H1 (cell line): ENCODE measurements around the gene DCAF6. TPM values are rescaled to one million over a fixed set of nuclear protein-coding genes. Genes with fewer than 3 reads are reported as not detected.

Experiments
- CTCF ChIA-PET: fragments of 300-600 bp; sonication (Branson Sonifier 250); formaldehyde crosslinking; loops from one replicate; lab custom pipeline; 2021; ENCODE audit not compliant: partially characterized antibody; lab: Charles Lee
- POLR2A ChIA-PET: fragments of 300-600 bp; sonication (Branson Sonifier 250); formaldehyde crosslinking; loops from one replicate; lab custom pipeline; 2021; ENCODE audit warnings: inconsistent platforms; ENCODE audit not compliant: partially characterized antibody; lab: Charles Lee
- DNase-seq, 2 experiments: peaks; one replicate each; pipeline versions ENCODE4 v3.0.0 to v3.0.0-alpha.2; 2010 to 2022; ENCODE audit warnings: low spot score in 2 of 2, low read depth in 1 of 2, mixed read lengths in 1 of 2
- FAIRE-seq: peaks from 2 replicates; lab custom pipeline; 2011; peaks lifted over from hg19 to GRCh38; lab: Jason Lieb, UNC
- H2AFZ ChIP-seq: 2 replicates; pipeline ENCODE4 v1.8.1; 2012; ENCODE audit warnings: low read length, inconsistent platforms
- H2AK5ac ChIP-seq: 2 replicates; pipeline ENCODE4 v1.6.1; 2013; ENCODE audit warnings: low read depth, low read length
- H2BK120ac ChIP-seq: replicated peaks from 2 replicates; pipeline ENCODE3; 2013; ENCODE audit warnings: low read depth, low read length, inconsistent platforms
- H2BK12ac ChIP-seq: 2 replicates; pipeline ENCODE4 v1.6.1; 2013; ENCODE audit warnings: low read depth, low read length
- H2BK15ac ChIP-seq: 2 replicates; pipeline ENCODE4 v1.6.1; 2013; ENCODE audit warnings: low read length
- H2BK20ac ChIP-seq: 2 replicates; pipeline ENCODE4 v1.6.1; 2013; ENCODE audit warnings: low read length
- H2BK5ac ChIP-seq: 2 replicates; pipeline ENCODE4 v1.6.1; 2013; ENCODE audit warnings: low read depth, low read length
- H3K14ac ChIP-seq: 2 replicates; pipeline ENCODE4 v1.6.1; 2013; ENCODE audit warnings: inconsistent platforms; ENCODE audit not compliant: insufficient read length
- H3K18ac ChIP-seq: 2 replicates; pipeline ENCODE4 v1.6.1; 2013; ENCODE audit warnings: low read length; ENCODE audit errors: extremely low read depth
- H3K23ac ChIP-seq: 2 replicates; pipeline ENCODE4 v1.6.1; 2013; ENCODE audit warnings: inconsistent platforms; ENCODE audit not compliant: insufficient read length
- H3K23me2 ChIP-seq: 2 replicates; pipeline ENCODE4 v1.6.1; 2013; ENCODE audit warnings: low read depth, low read length
- H3K27ac ChIP-seq: 2 replicates; pipeline ENCODE4 v1.6.1; 2011; ENCODE audit warnings: low read depth, low read length, inconsistent platforms
- H3K27me3 ChIP-seq, 4 experiments: replicated peaks in 1 of 4; 1 replicate in 1 of 4; 2 replicates in 3 of 4; pipeline versions ENCODE4 v1.6.1 to v1.8.1; 2011 to 2013; ENCODE audit warnings: low read length in 3 of 4, mild to moderate bottlenecking in 3 of 4, inconsistent platforms in 2 of 4, mixed read lengths in 2 of 4, moderate library complexity in 1 of 4; ENCODE audit not compliant: control insufficient read depth in 3 of 4, insufficient read depth in 3 of 4; ENCODE audit errors: extremely low read depth in 1 of 4
- H3K36me3 ChIP-seq, 4 experiments: 2 replicates each; pipeline versions ENCODE4 v1.6.1 to v1.8.1; 2011 to 2013; ENCODE audit warnings: mild to moderate bottlenecking in 4 of 4, low read length in 3 of 4, moderate library complexity in 2 of 4, control low read depth in 1 of 4, inconsistent platforms in 1 of 4; ENCODE audit not compliant: insufficient read depth in 4 of 4, control insufficient read depth in 2 of 4
- H3K4ac ChIP-seq: replicated peaks from 2 replicates; pipeline ENCODE3; 2013; ENCODE audit warnings: low read length, low read depth, mixed read lengths, inconsistent platforms; ENCODE audit not compliant: insufficient read length
- H3K4me1 ChIP-seq, 4 experiments: replicated peaks in 1 of 4; 1 replicate in 1 of 4; 2 replicates in 3 of 4; pipeline versions ENCODE4 v1.6.1 to v1.8.1; 2011 to 2013; ENCODE audit warnings: low read length in 3 of 4, inconsistent platforms in 2 of 4, mixed read lengths in 1 of 4; ENCODE audit not compliant: insufficient read depth in 4 of 4, control insufficient read depth in 3 of 4
- H3K4me2 ChIP-seq, 2 experiments: 2 replicates each; pipeline versions ENCODE4 v1.6.1 to v1.8.1; 2011 to 2013; ENCODE audit warnings: low read depth in 2 of 2, low read length in 2 of 2, control low read depth in 1 of 2, inconsistent platforms in 1 of 2, mild to moderate bottlenecking in 1 of 2; ENCODE audit not compliant: insufficient read depth in 1 of 2
- H3K4me3 ChIP-seq, 4 experiments: fragments of 200-600, 300-600 bp in 1 of 4; sonication (generic), shearing (Covaris generic), sonication (Bioruptor Twin) in 1 of 4; 2 replicates each; pipeline versions ENCODE4 v1.5.1 to v1.8.1; 2011 to 2016; ENCODE audit warnings: low read length in 4 of 4, low read depth in 3 of 4, control low read depth in 2 of 4, inconsistent platforms in 2 of 4, mild to moderate bottlenecking in 2 of 4, mixed read lengths in 1 of 4, moderate library complexity in 1 of 4; ENCODE audit not compliant: insufficient read depth in 2 of 4; ENCODE audit errors: extremely low read depth in 1 of 4
- H3K56ac ChIP-seq: replicated peaks from 2 replicates; pipeline ENCODE3; 2013; ENCODE audit warnings: low read depth, mild to moderate bottlenecking, mixed read lengths, low read length, inconsistent platforms; ENCODE audit not compliant: insufficient read length
- H3K79me1 ChIP-seq: 2 replicates; pipeline ENCODE4 v1.6.1; 2013; ENCODE audit warnings: low read depth, low read length, control low read depth
- H3K79me2 ChIP-seq, 2 experiments: 2 replicates each; pipeline versions ENCODE4 v1.6.1 to v1.8.1; 2012 to 2013; ENCODE audit warnings: low read length in 2 of 2, mild to moderate bottlenecking in 2 of 2, inconsistent platforms in 1 of 2; ENCODE audit not compliant: insufficient read depth in 2 of 2, control insufficient read depth in 1 of 2
- H3K9ac ChIP-seq, 4 experiments: replicated peaks in 1 of 4; 1 replicate in 1 of 4; 2 replicates in 3 of 4; pipeline versions ENCODE4 v1.6.1 to v1.8.1; 2011 to 2013; ENCODE audit warnings: low read depth in 3 of 4, low read length in 3 of 4, control low read depth in 2 of 4, mild to moderate bottlenecking in 2 of 4, moderate library complexity in 2 of 4, inconsistent platforms in 1 of 4; ENCODE audit errors: extremely low read depth in 1 of 4
- H3K9me3 ChIP-seq, 2 experiments: 2 replicates each; pipeline versions ENCODE4 v1.6.1 to v1.8.1; 2012 to 2013; ENCODE audit warnings: mild to moderate bottlenecking in 2 of 2, moderate library complexity in 2 of 2, control low read depth in 1 of 2, inconsistent platforms in 1 of 2, low read depth in 1 of 2, low read length in 1 of 2, mixed read lengths in 1 of 2; ENCODE audit not compliant: insufficient read depth in 2 of 2
- H4K20me1 ChIP-seq, 2 experiments: replicated peaks in 1 of 2; 2 replicates each; pipeline versions ENCODE3 to v1.8.1; 2011 to 2013; ENCODE audit warnings: inconsistent platforms in 2 of 2, low read length in 2 of 2, mild to moderate bottlenecking in 1 of 2; ENCODE audit not compliant: insufficient read depth in 2 of 2, control insufficient read depth in 1 of 2
- H4K5ac ChIP-seq: 2 replicates; pipeline ENCODE4 v1.6.1; 2013; ENCODE audit warnings: low read length, low read depth, mixed read lengths, inconsistent platforms; ENCODE audit not compliant: insufficient read length
- H4K8ac ChIP-seq: 2 replicates; pipeline ENCODE4 v1.8.0; 2013; ENCODE audit warnings: mild to moderate bottlenecking, moderate library complexity, low read length, inconsistent platforms; ENCODE audit not compliant: insufficient read depth; ENCODE audit errors: extremely low read depth
- H4K91ac ChIP-seq: replicated peaks from 2 replicates; pipeline ENCODE3; 2013; ENCODE audit warnings: low read length, mixed read lengths, inconsistent platforms; ENCODE audit not compliant: insufficient read length
- ASH2L ChIP-seq: fragments of 200-600, 300-600 bp; sonication (generic); IDR thresholded peaks from one replicate; pipeline ENCODE4 v1.7.1; 2017; ENCODE audit warnings: low read length
- BRCA1 ChIP-seq: IDR thresholded peaks from 2 replicates; pipeline ENCODE4 v1.6.1; 2012; ENCODE audit warnings: low read depth, low read length, improper control_type of control experiment
- CEBPB ChIP-seq: IDR thresholded peaks from 2 replicates; pipeline ENCODE4 v1.6.1; 2012; ENCODE audit warnings: low read depth, low read length
- CREB1 ChIP-seq: IDR thresholded peaks from 2 replicates; pipeline ENCODE4 v1.6.1; 2012; ENCODE audit warnings: inconsistent platforms
- GTF2F1 ChIP-seq: IDR thresholded peaks from 2 replicates; pipeline ENCODE4 v1.6.1; 2012; ENCODE audit warnings: low read depth, low read length, improper control_type of control experiment, borderline replicate concordance
- KDM5A ChIP-seq: fragments of 200-600 bp; IDR thresholded peaks from 2 replicates; pipeline ENCODE4 v1.7.1; 2012; ENCODE audit warnings: mild to moderate bottlenecking, low read length, inconsistent platforms, mixed read lengths
- PHF8 ChIP-seq: fragments of 200-600 bp; sonication (generic); conservative IDR thresholded peaks from 2 replicates; pipeline ENCODE4 v1.7.1; 2012; ENCODE audit warnings: low read depth, mild to moderate bottlenecking, inconsistent platforms, low read length, moderate library complexity
- RAD21 ChIP-seq, 2 experiments: IDR thresholded peaks in 1 of 2; conservative IDR thresholded peaks in 1 of 2; 2 replicates each; pipeline ENCODE4 v1.6.1; 2011; ENCODE audit warnings: low read depth in 2 of 2, low read length in 2 of 2, improper control_type of control experiment in 1 of 2, inconsistent platforms in 1 of 2, mild to moderate bottlenecking in 1 of 2, moderate library complexity in 1 of 2
- RFX5 ChIP-seq: IDR thresholded peaks from 2 replicates; pipeline ENCODE4 v1.6.1; 2011; ENCODE audit warnings: low read depth, low read length, improper control_type of control experiment, borderline replicate concordance
- SAP30 ChIP-seq: fragments of 300-600 bp; sonication (generic); IDR thresholded peaks from 2 replicates; pipeline ENCODE4 v1.7.1; 2012; ENCODE audit warnings: low read length, moderate library complexity, mild to moderate bottlenecking, inconsistent platforms; ENCODE audit not compliant: insufficient read depth, insufficient replicate concordance
- ZNF274 ChIP-seq: IDR thresholded peaks from 2 replicates; pipeline ENCODE4 v1.7.0; 2012; ENCODE audit warnings: low read length, borderline replicate concordance; ENCODE audit errors: extremely low read depth
- WGBS, 2 experiments: shearing (Covaris generic) in 1 of 2; methylation state at CpG; one replicate each; pipeline versions ENCODE4 v1.1.6 to v1.1.7; 2013 to 2015; ENCODE audit warnings: low lambda C conversion rate in 2 of 2, mixed read lengths in 2 of 2, inconsistent platforms in 1 of 2, low coverage in 1 of 2, missing lambda C conversion rate in 1 of 2; ENCODE audit not compliant: insufficient replicate concordance in 2 of 2, insufficient coverage in 1 of 2, insufficient read length in 1 of 2; ENCODE audit errors: extremely low coverage in 1 of 2, missing lambda C conversion rate in 1 of 2; 5-methylcytosine and 5-hydroxymethylcytosine counted together
- polyA plus RNA-seq, 7 experiments: library from polyadenylated mRNA; depleted of rRNA in 3 of 7; stranded (reverse) in 5 of 7; unstranded in 2 of 7; fragments of >200 nt in 5 of 7; fragments of 200-250 nt in 2 of 7; gene quantifications; 1 replicate in 5 of 7; 2 replicates in 1 of 7; 4 replicates in 1 of 7; pipeline versions ENCODE4 v1.2.1 to v1.2.3, GENCODE V29; 2011 to 2013; ENCODE audit warnings: missing spikeins in 2 of 7, mixed read lengths in 2 of 7
- total RNA-seq: library from RNA; stranded (reverse); fragmentation: NEBNext Ultra II Directional; extraction: Animal tissue kit (Norgen Biotek cat#: 25700); gene quantifications from 2 replicates; pipeline ENCODE4 v1.2.1, GENCODE V29; 2021
- TF ChIP-seq, protein P1 (sequence below): IDR thresholded peaks from 2 replicates; pipeline ENCODE4 v1.6.1; 2012; ENCODE audit warnings: low read length, inconsistent platforms
- TF ChIP-seq, protein P2 (sequence below): IDR thresholded peaks from 2 replicates; pipeline ENCODE4 v1.6.1; 2012; ENCODE audit warnings: inconsistent platforms

The DCAF6 gene
- total and polyA plus RNA-seq, 2 of the 8 experiments (the other 6 are each of a cell fraction or from before 2014, with no cell fraction given) = 12.3 to 17.4 TPM

DNA sequence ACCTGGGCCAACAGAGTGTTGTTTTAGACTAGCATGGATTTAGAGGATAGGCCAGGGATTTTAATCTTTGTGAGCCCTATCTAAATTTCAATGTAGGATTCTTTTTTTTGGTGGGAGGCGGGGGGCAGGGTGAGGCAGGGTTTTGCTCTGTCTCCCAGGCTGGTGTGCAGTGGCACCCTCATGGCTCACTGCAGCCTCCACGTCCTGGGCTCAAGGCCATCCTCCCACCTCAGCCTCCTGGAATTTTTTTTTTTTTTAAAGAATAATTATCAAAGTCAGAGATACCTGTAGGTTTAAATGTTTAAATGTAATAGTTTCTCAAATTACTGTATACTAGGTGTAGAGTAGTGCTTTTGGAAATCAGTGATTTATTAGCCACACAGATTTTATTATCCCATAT is 3.8 kb downstream of the DCAF6 start:
- no peak for FAIRE-seq
- 75% methylated on average over 2 of the region's 2 CpGs; no CpG with 5 or more reads in 1 of the 2 experiments for WGBS, 2 experiments
- TF ChIP-seq CREB1 = no peak
- no peak for TF ChIP-seq CEBPB
- no peak for TF ChIP-seq SAP30
- no peak for TF ChIP-seq PHF8
- TF ChIP-seq GTF2F1 = no peak
- no peak for TF ChIP-seq KDM5A
- TF ChIP-seq RAD21 (IDR thresholded peaks at IDR 0.05 in 1 of 2, conservative IDR thresholded peaks at IDR 0.05 in 1 of 2; ENCODE audit: low read depth in 2 of 2, low read length in 2 of 2) = no peak
- no peak for TF ChIP-seq RFX5
- TF ChIP-seq, protein P1, sequence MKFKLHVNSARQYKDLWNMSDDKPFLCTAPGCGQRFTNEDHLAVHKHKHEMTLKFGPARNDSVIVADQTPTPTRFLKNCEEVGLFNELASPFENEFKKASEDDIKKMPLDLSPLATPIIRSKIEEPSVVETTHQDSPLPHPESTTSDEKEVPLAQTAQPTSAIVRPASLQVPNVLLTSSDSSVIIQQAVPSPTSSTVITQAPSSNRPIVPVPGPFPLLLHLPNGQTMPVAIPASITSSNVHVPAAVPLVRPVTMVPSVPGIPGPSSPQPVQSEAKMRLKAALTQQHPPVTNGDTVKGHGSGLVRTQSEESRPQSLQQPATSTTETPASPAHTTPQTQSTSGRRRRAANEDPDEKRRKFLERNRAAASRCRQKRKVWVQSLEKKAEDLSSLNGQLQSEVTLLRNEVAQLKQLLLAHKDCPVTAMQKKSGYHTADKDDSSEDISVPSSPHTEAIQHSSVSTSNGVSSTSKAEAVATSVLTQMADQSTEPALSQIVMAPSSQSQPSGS = no peak
- TF ChIP-seq ZNF274 = no peak
- no peak for TF ChIP-seq ASH2L
- TF ChIP-seq BRCA1 = no peak
- TF ChIP-seq, protein P2, sequence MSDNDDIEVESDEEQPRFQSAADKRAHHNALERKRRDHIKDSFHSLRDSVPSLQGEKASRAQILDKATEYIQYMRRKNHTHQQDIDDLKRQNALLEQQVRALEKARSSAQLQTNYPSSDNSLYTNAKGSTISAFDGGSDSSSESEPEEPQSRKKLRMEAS = no peak

More for the DNA sequence above, 3.8 kb downstream of the DCAF6 start:
- 0 out of 8 replicates have a peak, but pooled peaks cover 0 to 3% (median 0%) of the 10 kb centered on the region in 4 experiments for H3K36me3 ChIP-seq
- no peak overlapping the region for H4K8ac ChIP-seq
- no peak overlapping the region for H2AFZ ChIP-seq
- H4K91ac ChIP-seq = no peak overlapping the region
- no peak overlapping the region for H3K14ac ChIP-seq
- no peak overlapping the region for H3K23ac ChIP-seq
- peaks cover 5 to 79% of the 10 kb centered on the region in 2 experiments; a peak in 3 of 4 replicates for H3K79me2 ChIP-seq
- ChIA-PET CTCF (no interaction called here), POLR2A (no interaction called here)
- H3K9ac ChIP-seq = no peak overlapping the region
- no peak for DNase-seq
- H3K18ac ChIP-seq = no peak overlapping the region
- H3K4me3 ChIP-seq = no peak overlapping the region
- H4K20me1 ChIP-seq = peaks cover 0 to 2% of the 10 kb centered on the region in 2 experiments
- H2BK120ac ChIP-seq = no peak overlapping the region
- H3K27ac ChIP-seq = no peak overlapping the region
- no peak overlapping the region for H2BK15ac ChIP-seq
- H3K23me2 ChIP-seq = peaks cover 6% of the 10 kb centered on the region
- no peaks in the 10 kb centered on the region for H3K79me1 ChIP-seq
- H4K5ac ChIP-seq = no peak overlapping the region
- H2BK20ac ChIP-seq = no peak overlapping the region
- H3K9me3 ChIP-seq = no peaks in the 10 kb centered on the region; a peak in 1 of 4 replicates
- no peak overlapping the region for H3K4ac ChIP-seq
- no peaks in the 10 kb centered on the region; a peak in 1 of 7 replicates for H3K4me1 ChIP-seq
- no peak overlapping the region for H3K4me2 ChIP-seq
- H2BK5ac ChIP-seq = no peak overlapping the region
- H2BK12ac ChIP-seq = no peak overlapping the region
- H2AK5ac ChIP-seq = no peak overlapping the region
- H3K27me3 ChIP-seq = no peaks in the 10 kb centered on the region
- no peak overlapping the region for H3K56ac ChIP-seq
